ENCODE data around the gene RPL19.

- peak; percentile 21 to 60 (median 50) for TF ChIP-seq CTCF (IDR thresholded peaks at IDR 0.05)
- TF ChIP-seq POLR2A (IDR thresholded peaks at IDR 0.05) = no peak
Measured at GRCh38 chr17:39239640-39240314, 39.7 kb downstream of the RPL19 start.

Data from body of pancreas (tissue), 4 donors.